GM20000 (cell line): ENCODE data around the gene SLC13A4.

ENCODE experiments used
- DNase-seq: peaks from one replicate; pipeline ENCODE4 v3.0.0; 2012; ENCODE audit warnings: low spot score
- TF ChIP-seq, protein P1 (sequence below): IDR thresholded peaks from 2 replicates; pipeline ENCODE4 v1.5.1; 2012; ENCODE audit warnings: mild to moderate bottlenecking, control low read depth; ENCODE audit errors: extremely low read depth, missing control alignments

The SLC13A4 gene

DNA sequence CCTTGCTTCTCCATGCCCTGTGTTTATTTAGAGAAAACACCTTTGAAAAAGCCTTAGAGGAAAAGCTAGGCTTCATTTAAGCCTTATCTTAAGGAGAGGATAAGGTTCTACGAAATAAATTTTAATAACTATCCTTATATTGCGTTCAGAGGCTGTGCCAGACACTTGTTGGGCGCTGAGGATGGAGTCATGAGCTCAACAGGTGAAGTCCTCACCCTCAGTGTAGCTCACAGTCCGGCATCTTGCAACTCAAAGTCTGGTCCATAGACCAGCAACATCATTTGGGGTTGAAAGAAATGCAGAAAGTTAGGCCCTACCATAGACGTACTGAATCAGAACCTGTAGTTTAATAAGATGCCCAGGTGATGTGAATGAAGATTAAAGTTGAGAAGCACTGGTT lies 69.4 kb downstream of the SLC13A4 start:
- TF ChIP-seq, protein P1, sequence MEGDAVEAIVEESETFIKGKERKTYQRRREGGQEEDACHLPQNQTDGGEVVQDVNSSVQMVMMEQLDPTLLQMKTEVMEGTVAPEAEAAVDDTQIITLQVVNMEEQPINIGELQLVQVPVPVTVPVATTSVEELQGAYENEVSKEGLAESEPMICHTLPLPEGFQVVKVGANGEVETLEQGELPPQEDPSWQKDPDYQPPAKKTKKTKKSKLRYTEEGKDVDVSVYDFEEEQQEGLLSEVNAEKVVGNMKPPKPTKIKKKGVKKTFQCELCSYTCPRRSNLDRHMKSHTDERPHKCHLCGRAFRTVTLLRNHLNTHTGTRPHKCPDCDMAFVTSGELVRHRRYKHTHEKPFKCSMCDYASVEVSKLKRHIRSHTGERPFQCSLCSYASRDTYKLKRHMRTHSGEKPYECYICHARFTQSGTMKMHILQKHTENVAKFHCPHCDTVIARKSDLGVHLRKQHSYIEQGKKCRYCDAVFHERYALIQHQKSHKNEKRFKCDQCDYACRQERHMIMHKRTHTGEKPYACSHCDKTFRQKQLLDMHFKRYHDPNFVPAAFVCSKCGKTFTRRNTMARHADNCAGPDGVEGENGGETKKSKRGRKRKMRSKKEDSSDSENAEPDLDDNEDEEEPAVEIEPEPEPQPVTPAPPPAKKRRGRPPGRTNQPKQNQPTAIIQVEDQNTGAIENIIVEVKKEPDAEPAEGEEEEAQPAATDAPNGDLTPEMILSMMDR: no peak
- no peak for DNase-seq

DNA sequence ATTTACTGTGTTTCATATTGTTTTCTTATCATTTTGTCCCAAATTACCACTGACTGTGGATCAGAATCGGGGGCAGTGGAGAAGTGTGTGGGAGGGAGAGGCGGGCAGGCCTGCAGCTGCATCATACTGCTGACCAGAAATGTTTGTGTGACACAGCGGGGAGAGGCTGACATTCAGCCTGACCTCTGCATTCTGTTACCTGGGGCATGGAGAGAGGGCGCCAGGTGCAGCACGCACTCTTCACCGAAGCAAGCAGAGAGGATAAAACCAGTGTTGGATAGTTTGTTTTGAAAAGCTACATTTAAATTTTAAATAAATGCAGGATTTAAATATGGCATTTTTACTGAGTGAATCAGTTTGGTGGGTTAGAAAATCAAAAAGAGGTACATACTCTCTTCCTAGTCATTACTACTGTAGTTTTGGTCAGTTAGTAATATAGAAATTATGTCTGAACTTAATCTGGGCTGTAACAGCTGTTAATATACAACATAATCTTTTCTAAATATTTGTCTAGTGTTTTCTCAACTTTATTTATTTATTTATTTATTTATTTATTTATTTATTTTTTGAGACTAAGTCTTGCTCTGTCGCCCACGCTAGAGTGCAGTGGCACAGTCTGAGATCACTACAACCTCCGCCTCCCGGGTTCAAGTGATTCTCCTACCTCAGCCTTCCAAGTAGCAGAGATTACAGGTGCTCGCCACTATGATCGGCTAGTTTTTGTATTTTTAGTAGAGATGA lies 74.5 kb downstream of the SLC13A4 start:
- DNase-seq: no peak
- TF ChIP-seq, protein P1: no peak

DNA sequence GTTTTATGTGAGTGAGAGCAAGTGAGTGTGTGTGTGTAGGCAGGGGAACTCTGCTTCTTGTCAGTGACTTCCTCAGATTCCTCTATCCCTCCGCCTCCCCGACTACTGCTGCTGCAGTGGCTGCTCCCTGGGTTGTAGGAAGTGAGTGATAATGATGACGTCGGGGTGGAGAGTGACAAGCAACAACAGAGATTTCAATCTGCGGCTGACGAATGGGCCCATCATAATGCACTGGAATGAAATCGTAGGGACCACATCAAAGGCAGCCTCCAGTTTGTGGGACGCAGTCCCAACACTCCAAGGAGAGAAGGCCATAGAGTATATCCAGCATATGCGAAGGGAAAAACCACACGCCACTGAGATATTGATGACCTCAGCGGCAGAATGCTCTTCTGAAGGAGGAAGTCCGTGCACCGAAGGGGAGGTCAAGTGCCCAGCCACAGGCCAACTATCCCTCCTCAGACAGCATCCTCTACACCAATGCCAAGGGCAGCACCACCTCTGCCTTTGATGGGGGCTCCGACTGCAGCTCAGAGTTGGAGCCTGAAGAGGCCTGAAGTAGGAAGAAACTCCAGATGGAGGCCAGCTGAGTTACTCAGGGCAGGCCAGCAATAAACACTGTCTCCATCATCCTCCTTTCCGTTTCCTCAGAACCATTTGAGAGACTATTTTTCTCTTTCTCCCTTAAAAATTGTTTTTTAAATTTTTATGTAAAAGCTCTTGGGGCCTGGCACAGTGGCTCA lies 77.0 kb downstream of the SLC13A4 start:
- TF ChIP-seq, protein P1: no peak
- DNase-seq: no peak

- TF ChIP-seq, protein P1: no peak
- DNase-seq: no peak
Measured at GRCh38 chr7:135648235-135648634, 79.8 kb downstream of the SLC13A4 start.

- no peak for DNase-seq
- TF ChIP-seq, protein P1: no peak
Measured at GRCh38 chr7:135647755-135648154, 80.2 kb downstream of the SLC13A4 start.

DNA sequence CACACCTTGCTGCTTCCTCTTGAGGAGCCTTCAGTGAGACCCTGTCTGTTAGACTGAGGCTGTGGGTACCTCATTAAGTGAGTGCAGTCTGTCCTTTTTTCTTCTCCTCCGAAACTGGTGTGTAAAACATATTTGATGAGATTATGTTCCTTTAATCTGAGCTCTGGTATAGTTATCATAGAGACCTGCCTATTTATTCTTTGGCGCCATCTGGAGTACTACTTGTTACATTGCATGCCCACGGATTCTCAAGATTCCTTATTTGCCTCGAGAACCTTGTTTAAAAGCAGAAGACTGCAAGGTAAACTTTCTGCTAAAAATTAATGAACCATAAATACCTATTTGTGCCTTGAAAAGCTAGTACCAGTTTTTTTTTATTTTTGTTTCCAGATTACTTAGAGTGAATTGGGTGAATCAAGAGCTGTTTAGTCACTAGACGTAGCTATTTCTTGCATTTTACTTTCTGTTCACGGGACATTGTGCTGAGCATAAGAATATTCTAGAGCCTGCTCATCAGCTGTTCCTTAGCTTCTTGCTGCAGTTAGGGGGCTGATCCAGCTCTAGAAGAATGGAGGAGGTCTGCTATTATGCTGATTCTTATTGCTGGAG lies 82.6 kb downstream of the SLC13A4 start:
- TF ChIP-seq, protein P1: peak; percentile 27
- peak; percentile 32 for DNase-seq

- TF ChIP-seq, protein P1: no peak
- DNase-seq: no peak
Measured at GRCh38 chr7:135644729-135645128, 83.3 kb downstream of the SLC13A4 start.
